ENCODE results near the gene ARID4B.

DNA sequence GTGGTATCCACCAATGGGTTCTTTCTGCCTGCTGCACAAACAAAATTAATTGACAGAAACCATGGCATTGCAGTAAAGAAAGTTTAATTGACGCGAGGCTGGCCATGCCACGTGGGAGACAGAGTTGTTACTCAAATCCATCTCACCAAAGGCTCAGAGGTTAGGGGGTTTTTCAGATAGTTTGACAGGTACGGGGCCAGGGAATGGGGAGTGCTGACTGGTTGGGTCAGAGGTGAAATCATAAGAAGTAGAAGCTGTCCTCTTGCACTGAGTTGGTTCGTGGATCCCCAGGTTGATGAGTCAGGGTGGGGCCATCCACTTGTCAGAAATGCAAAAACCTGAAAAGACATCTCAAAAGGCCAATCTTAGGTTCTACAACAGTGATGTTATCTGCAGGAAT, 38.3 kb upstream of the ARID4B start:
- TF ChIP-seq, protein P1, sequence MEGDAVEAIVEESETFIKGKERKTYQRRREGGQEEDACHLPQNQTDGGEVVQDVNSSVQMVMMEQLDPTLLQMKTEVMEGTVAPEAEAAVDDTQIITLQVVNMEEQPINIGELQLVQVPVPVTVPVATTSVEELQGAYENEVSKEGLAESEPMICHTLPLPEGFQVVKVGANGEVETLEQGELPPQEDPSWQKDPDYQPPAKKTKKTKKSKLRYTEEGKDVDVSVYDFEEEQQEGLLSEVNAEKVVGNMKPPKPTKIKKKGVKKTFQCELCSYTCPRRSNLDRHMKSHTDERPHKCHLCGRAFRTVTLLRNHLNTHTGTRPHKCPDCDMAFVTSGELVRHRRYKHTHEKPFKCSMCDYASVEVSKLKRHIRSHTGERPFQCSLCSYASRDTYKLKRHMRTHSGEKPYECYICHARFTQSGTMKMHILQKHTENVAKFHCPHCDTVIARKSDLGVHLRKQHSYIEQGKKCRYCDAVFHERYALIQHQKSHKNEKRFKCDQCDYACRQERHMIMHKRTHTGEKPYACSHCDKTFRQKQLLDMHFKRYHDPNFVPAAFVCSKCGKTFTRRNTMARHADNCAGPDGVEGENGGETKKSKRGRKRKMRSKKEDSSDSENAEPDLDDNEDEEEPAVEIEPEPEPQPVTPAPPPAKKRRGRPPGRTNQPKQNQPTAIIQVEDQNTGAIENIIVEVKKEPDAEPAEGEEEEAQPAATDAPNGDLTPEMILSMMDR (IDR thresholded peaks at IDR 0.05) = no peak
- TF ChIP-seq, protein P2, sequence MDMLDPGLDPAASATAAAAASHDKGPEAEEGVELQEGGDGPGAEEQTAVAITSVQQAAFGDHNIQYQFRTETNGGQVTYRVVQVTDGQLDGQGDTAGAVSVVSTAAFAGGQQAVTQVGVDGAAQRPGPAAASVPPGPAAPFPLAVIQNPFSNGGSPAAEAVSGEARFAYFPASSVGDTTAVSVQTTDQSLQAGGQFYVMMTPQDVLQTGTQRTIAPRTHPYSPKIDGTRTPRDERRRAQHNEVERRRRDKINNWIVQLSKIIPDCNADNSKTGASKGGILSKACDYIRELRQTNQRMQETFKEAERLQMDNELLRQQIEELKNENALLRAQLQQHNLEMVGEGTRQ (IDR thresholded peaks at IDR 0.05) = no peak
- TF ChIP-seq RCOR1 (IDR thresholded peaks at IDR 0.05; ENCODE audit: low read depth, low read length) = no peak
- no peak for TF ChIP-seq HOXA7 (CRISPR knock-in tag; IDR thresholded peaks at IDR 0.05)
- no peak for TF ChIP-seq RNF2 (IDR thresholded peaks at IDR 0.05; ENCODE audit: borderline replicate concordance, low read depth)
- TF ChIP-seq KDM5A (IDR thresholded peaks at IDR 0.05) = no peak
- TF ChIP-seq, protein P3, sequence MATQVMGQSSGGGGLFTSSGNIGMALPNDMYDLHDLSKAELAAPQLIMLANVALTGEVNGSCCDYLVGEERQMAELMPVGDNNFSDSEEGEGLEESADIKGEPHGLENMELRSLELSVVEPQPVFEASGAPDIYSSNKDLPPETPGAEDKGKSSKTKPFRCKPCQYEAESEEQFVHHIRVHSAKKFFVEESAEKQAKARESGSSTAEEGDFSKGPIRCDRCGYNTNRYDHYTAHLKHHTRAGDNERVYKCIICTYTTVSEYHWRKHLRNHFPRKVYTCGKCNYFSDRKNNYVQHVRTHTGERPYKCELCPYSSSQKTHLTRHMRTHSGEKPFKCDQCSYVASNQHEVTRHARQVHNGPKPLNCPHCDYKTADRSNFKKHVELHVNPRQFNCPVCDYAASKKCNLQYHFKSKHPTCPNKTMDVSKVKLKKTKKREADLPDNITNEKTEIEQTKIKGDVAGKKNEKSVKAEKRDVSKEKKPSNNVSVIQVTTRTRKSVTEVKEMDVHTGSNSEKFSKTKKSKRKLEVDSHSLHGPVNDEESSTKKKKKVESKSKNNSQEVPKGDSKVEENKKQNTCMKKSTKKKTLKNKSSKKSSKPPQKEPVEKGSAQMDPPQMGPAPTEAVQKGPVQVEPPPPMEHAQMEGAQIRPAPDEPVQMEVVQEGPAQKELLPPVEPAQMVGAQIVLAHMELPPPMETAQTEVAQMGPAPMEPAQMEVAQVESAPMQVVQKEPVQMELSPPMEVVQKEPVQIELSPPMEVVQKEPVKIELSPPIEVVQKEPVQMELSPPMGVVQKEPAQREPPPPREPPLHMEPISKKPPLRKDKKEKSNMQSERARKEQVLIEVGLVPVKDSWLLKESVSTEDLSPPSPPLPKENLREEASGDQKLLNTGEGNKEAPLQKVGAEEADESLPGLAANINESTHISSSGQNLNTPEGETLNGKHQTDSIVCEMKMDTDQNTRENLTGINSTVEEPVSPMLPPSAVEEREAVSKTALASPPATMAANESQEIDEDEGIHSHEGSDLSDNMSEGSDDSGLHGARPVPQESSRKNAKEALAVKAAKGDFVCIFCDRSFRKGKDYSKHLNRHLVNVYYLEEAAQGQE (IDR thresholded peaks at IDR 0.05) = no peak
- no peak for TF ChIP-seq ESRRA (IDR thresholded peaks at IDR 0.05; ENCODE audit: borderline replicate concordance, low read length)
- TF ChIP-seq EP300 (IDR thresholded peaks at IDR 0.05) = no peak
- no peak for TF ChIP-seq RAD21 (conservative IDR thresholded peaks at IDR 0.05 in 1 of 2, IDR thresholded peaks at IDR 0.05 in 1 of 2)
- TF ChIP-seq, protein P4, sequence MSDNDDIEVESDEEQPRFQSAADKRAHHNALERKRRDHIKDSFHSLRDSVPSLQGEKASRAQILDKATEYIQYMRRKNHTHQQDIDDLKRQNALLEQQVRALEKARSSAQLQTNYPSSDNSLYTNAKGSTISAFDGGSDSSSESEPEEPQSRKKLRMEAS (IDR thresholded peaks at IDR 0.05) = no peak
- no peak for TF ChIP-seq POLR2A (IDR thresholded peaks at IDR 0.05; ENCODE audit: low read length)
- no peak for TF ChIP-seq FOXS1 (CRISPR knock-in tag; IDR thresholded peaks at IDR 0.05)
